ENCODE measurements around the gene MPHOSPH8. TPM values are rescaled to one million over a fixed set of nuclear protein-coding genes. Genes with fewer than 3 reads are reported as not detected.

MPHOSPH8 gene
- total RNA-seq, 1 donor from 2014 or later: 32.2 TPM

- H3K36me3 Mint-ChIP-seq (ENCODE audit: unreplicated experiment): peaks cover 67% of the 10 kb centered on the region
These were observed 36.7 kb downstream of the MPHOSPH8 start for GRCh38 chr13:19670147-19670546.

GRCh38 chr13:19672990-19673389 lies 39.5 kb downstream of the MPHOSPH8 start:
- TF ChIP-seq CTCF (IDR thresholded peaks at IDR 0.05): no peak
- Mint-ChIP-seq H3K36me3 (ENCODE audit: unreplicated experiment) (peaks cover 63% of the 10 kb centered on the region), H3K27ac (ENCODE audit: unreplicated experiment) (peak overlapping the region; percentile 2), H3K4me3 (ENCODE audit: unreplicated experiment) (no peak overlapping the region), H3K4me1 (ENCODE audit: unreplicated experiment) (peaks cover 5% of the 10 kb centered on the region), H3K9me3 (ENCODE audit: unreplicated experiment) (no peaks in the 10 kb centered on the region), H3K27me3 (ENCODE audit: unreplicated experiment) (no peaks in the 10 kb centered on the region)
- DNase-seq (ENCODE audit: extremely low spot score, unreplicated experiment): no peak

More at GRCh38 chr13:19670147-19670546, 36.7 kb downstream of the MPHOSPH8 start:
- no peaks in the 10 kb centered on the region for H3K27me3 Mint-ChIP-seq (ENCODE audit: unreplicated experiment)
- H3K4me3 Mint-ChIP-seq (ENCODE audit: unreplicated experiment): no peak overlapping the region
- TF ChIP-seq CTCF (IDR thresholded peaks at IDR 0.05): no peak
- DNase-seq (ENCODE audit: extremely low spot score, unreplicated experiment): no peak
- no peak overlapping the region for H3K27ac Mint-ChIP-seq (ENCODE audit: unreplicated experiment)
- H3K9me3 Mint-ChIP-seq (ENCODE audit: unreplicated experiment): no peaks in the 10 kb centered on the region
- peaks cover 4% of the 10 kb centered on the region for H3K4me1 Mint-ChIP-seq (ENCODE audit: unreplicated experiment)

- TF ChIP-seq CTCF (IDR thresholded peaks at IDR 0.05): no peak
- DNase-seq (ENCODE audit: extremely low spot score, unreplicated experiment): no peak
- H3K4me3 Mint-ChIP-seq (ENCODE audit: unreplicated experiment): no peak overlapping the region
- H3K27me3 Mint-ChIP-seq (ENCODE audit: unreplicated experiment): no peaks in the 10 kb centered on the region
- H3K27ac Mint-ChIP-seq (ENCODE audit: unreplicated experiment): peak overlapping the region; percentile 33
- H3K36me3 Mint-ChIP-seq (ENCODE audit: unreplicated experiment): peaks cover 60% of the 10 kb centered on the region
- peaks cover 5% of the 10 kb centered on the region for H3K4me1 Mint-ChIP-seq (ENCODE audit: unreplicated experiment)
- H3K9me3 Mint-ChIP-seq (ENCODE audit: unreplicated experiment): no peaks in the 10 kb centered on the region
These were observed 40.3 kb downstream of the MPHOSPH8 start for GRCh38 chr13:19673473-19674430.

- Mint-ChIP-seq H3K4me1 (ENCODE audit: unreplicated experiment) (peaks cover 5% of the 10 kb centered on the region), H3K27ac (ENCODE audit: unreplicated experiment) (no peak overlapping the region)
- TF ChIP-seq CTCF (IDR thresholded peaks at IDR 0.05): no peak
These were observed 41.4 kb downstream of the MPHOSPH8 start for GRCh38 chr13:19674898-19675297.

GRCh38 chr13:19676168-19676567 lies 42.7 kb downstream of the MPHOSPH8 start:
- H3K27ac Mint-ChIP-seq (ENCODE audit: unreplicated experiment): no peak overlapping the region
- DNase-seq (ENCODE audit: extremely low spot score, unreplicated experiment): no peak
- peaks cover 41% of the 10 kb centered on the region for H3K36me3 Mint-ChIP-seq (ENCODE audit: unreplicated experiment)
- peaks cover 6% of the 10 kb centered on the region for H3K4me1 Mint-ChIP-seq (ENCODE audit: unreplicated experiment)
- no peaks in the 10 kb centered on the region for H3K27me3 Mint-ChIP-seq (ENCODE audit: unreplicated experiment)
- H3K9me3 Mint-ChIP-seq (ENCODE audit: unreplicated experiment): no peaks in the 10 kb centered on the region
- no peak for TF ChIP-seq CTCF (IDR thresholded peaks at IDR 0.05)
- no peak overlapping the region for H3K4me3 Mint-ChIP-seq (ENCODE audit: unreplicated experiment)

More at GRCh38 chr13:19674898-19675297, 41.4 kb downstream of the MPHOSPH8 start:
- DNase-seq (ENCODE audit: extremely low spot score, unreplicated experiment): no peak
- Mint-ChIP-seq H3K9me3 (ENCODE audit: unreplicated experiment) (no peaks in the 10 kb centered on the region), H3K4me3 (ENCODE audit: unreplicated experiment) (no peak overlapping the region), H3K36me3 (ENCODE audit: unreplicated experiment) (peaks cover 53% of the 10 kb centered on the region), H3K27me3 (ENCODE audit: unreplicated experiment) (no peaks in the 10 kb centered on the region)
